Stomach (tissue), 9 donors: ENCODE results near the gene RABGAP1. TPM values are rescaled to one million over a fixed set of nuclear protein-coding genes. Genes with fewer than 3 reads are reported as not detected.

Experiments used
- DNase-seq, 2 donors: peaks; one replicate each; pipeline versions ENCODE4 v3.0.0 to v3.0.0-alpha.2; 2013 to 2019
- H3K27ac ChIP-seq, 5 donors: fragments of 200-600 bp in 4 of 5; sonication (generic) in 4 of 5; one replicate each; pipeline ENCODE4 v1.5.1; 2013 to 2019; ENCODE audit warnings: mild to moderate bottlenecking in 1 of 5, moderate library complexity in 1 of 5
- H3K27me3 ChIP-seq, 3 donors: fragments of 200-600 bp; sonication (generic); one replicate each; pipeline ENCODE4 v1.5.1; 2017 to 2019; ENCODE audit warnings: mixed run types in 1 of 3
- H3K36me3 ChIP-seq, 4 donors: fragments of 200-600 bp; sonication (generic); 1 replicate in 3 of 4; 2 replicates in 1 of 4; pipeline ENCODE4 v1.5.1; 2016 to 2019
- H3K4me1 ChIP-seq, 4 donors: fragments of 200-600 bp; sonication (generic); one replicate each; pipeline ENCODE4 v1.5.1; 2016 to 2019
- H3K4me3 ChIP-seq, 4 donors: fragments of 200-600 bp; sonication (generic) in 3 of 4; one replicate each; pipeline ENCODE4 v1.5.1; 2016 to 2019; ENCODE audit warnings: mild to moderate bottlenecking in 1 of 4
- H3K9me3 ChIP-seq, 4 donors: fragments of 200-600 bp; sonication (generic); one replicate each; pipeline ENCODE4 v1.5.1; 2016 to 2019
- CTCF ChIP-seq, 7 experiments: fragments of 450-650 bp in 4 of 7; fragments of 200-600 bp in 3 of 7; sonication (generic) in 3 of 7; IDR thresholded peaks; one replicate each; pipeline ENCODE4 v1.5.1; 2016 to 2019; ENCODE audit warnings: antibody characterized with exemption in 7 of 7, control low read depth in 2 of 7, mild to moderate bottlenecking in 1 of 7
- EP300 ChIP-seq: sonication (generic); formaldehyde crosslinking; IDR thresholded peaks from one replicate; pipeline ENCODE4 v1.6.1; 2017; ENCODE audit warnings: antibody characterized with exemption
- POLR2A ChIP-seq, 4 donors: fragments of 450-650 bp; IDR thresholded peaks; one replicate each; pipeline ENCODE4 v1.6.1; 2016; ENCODE audit warnings: antibody characterized with exemption in 4 of 4, control low read depth in 2 of 4, mild to moderate bottlenecking in 1 of 4, moderate library complexity in 1 of 4
- POLR2AphosphoS5 ChIP-seq, 3 donors: sonication (generic); formaldehyde crosslinking; IDR thresholded peaks; one replicate each; pipeline ENCODE4 v1.6.1; 2016; ENCODE audit warnings: antibody characterized with exemption in 3 of 3
- WGBS, 5 donors: extraction: QIAGEN DNeasy Blood & Tissue Kit in 3 of 5; methylation state at CpG; one replicate each; pipeline versions ENCODE4 v1.1.5 to v1.1.7; 2013 to 2018; 5-methylcytosine and 5-hydroxymethylcytosine counted together
- intact Hi-C: fragments of 100-400 bp; cut with DNase I; formaldehyde crosslinking; loops from one replicate; pipeline ENCODE4 v1.15.1; 2023; ENCODE audit warnings: low total_unique reads
- polyA plus RNA-seq, 3 donors: library from polyadenylated mRNA; stranded (reverse); fragments of 200-250 nt; gene quantifications; one replicate each; pipeline ENCODE4 v1.2.3, GENCODE V29; 2013
- total RNA-seq, 5 donors: library from RNA; depleted of rRNA; stranded (reverse); fragments of >200 nt; gene quantifications; one replicate each; pipeline versions ENCODE4 v1.1.0 to v1.2.3, GENCODE V29; 2014 to 2016
- donor health status: healthy with polysubstance abuse.
- donor health status: Bipolar disorder and iron deficiency.
- donor health status: healthy.

RABGAP1 gene
- total and polyA plus RNA-seq, 8 donors: 7.0 to 157 (median 33.0) TPM

- H3K27me3 ChIP-seq: no peaks in the 10 kb centered on the region
- peaks cover 0 to 31% (median 8%) of the 10 kb centered on the region in 4 donors for H3K4me1 ChIP-seq
- TF ChIP-seq EP300: no peak
- no peak for TF ChIP-seq POLR2AphosphoS5 (IDR thresholded peaks at IDR 0.05)
- TF ChIP-seq CTCF (IDR thresholded peaks at IDR 0.05): no peak
- TF ChIP-seq POLR2A (IDR thresholded peaks at IDR 0.05): no peak
- H3K36me3 ChIP-seq: peaks cover 12 to 41% (median 34%) of the 10 kb centered on the region in 4 donors
- H3K4me3 ChIP-seq: no peak overlapping the region
- no peak for DNase-seq
- intact Hi-C loops: no loop called here
- no peaks in the 10 kb centered on the region for H3K9me3 ChIP-seq
- 79 to 89% (median 87%) methylated on average over 7 of the region's 7 CpGs for WGBS, 5 donors
- H3K27ac ChIP-seq: peak overlapping the region in 2 of 5 donors; percentile 15 to 36
Observed at GRCh38 chr9:123062351-123063176, 121.7 kb downstream of the RABGAP1 start.

GRCh38 chr9:123063177-123063598 lies 122.4 kb downstream of the RABGAP1 start:
- Histone ChIP-seq H3K9me3 (no peaks in the 10 kb centered on the region), H3K4me1 (peaks cover 0 to 33% (median 8%) of the 10 kb centered on the region in 4 donors), H3K27me3 (no peaks in the 10 kb centered on the region), H3K27ac (peak overlapping the region in 2 of 5 donors; percentile 15 to 36), H3K4me3 (no peak overlapping the region), H3K36me3 (peaks cover 12 to 47% (median 40%) of the 10 kb centered on the region in 4 donors)
- WGBS, 5 donors: 57 to 85% (median 62%) methylated on average over 2 of the region's 2 CpGs
- TF ChIP-seq POLR2AphosphoS5 (IDR thresholded peaks at IDR 0.05): no peak
- TF ChIP-seq POLR2A (IDR thresholded peaks at IDR 0.05): no peak
- DNase-seq: no peak
- intact Hi-C loops: no loop called here

- Histone ChIP-seq H3K4me3 (no peak overlapping the region), H3K27me3 (no peaks in the 10 kb centered on the region), H3K9me3 (no peaks in the 10 kb centered on the region), H3K4me1 (peaks cover 0 to 33% (median 8%) of the 10 kb centered on the region in 4 donors), H3K27ac (no peak overlapping the region), H3K36me3 (peaks cover 12 to 47% (median 42%) of the 10 kb centered on the region in 4 donors)
- intact Hi-C loops: no loop called here
- DNase-seq: no peak
- TF ChIP-seq POLR2AphosphoS5 (IDR thresholded peaks at IDR 0.05): no peak
- TF ChIP-seq CTCF (IDR thresholded peaks at IDR 0.05): no peak
- TF ChIP-seq POLR2A (IDR thresholded peaks at IDR 0.05): no peak
- no peak for TF ChIP-seq EP300
- 95 to 97% (median 97%) methylated on average over 11 of the region's 11 CpGs for WGBS, 5 donors
Observed at GRCh38 chr9:123063896-123064295, 123.1 kb downstream of the RABGAP1 start.

- intact Hi-C loops: no loop called here
- Histone ChIP-seq H3K4me1 (peaks cover 0 to 38% (median 9%) of the 10 kb centered on the region in 4 donors), H3K9me3 (no peaks in the 10 kb centered on the region), H3K27me3 (no peaks in the 10 kb centered on the region), H3K4me3 (no peak overlapping the region), H3K27ac (no peak overlapping the region), H3K36me3 (peaks cover 12 to 51% (median 47%) of the 10 kb centered on the region in 4 donors)
- 60 to 82% (median 76%) methylated on average over 2 of the region's 2 CpGs for WGBS, 5 donors
- TF ChIP-seq POLR2AphosphoS5 (IDR thresholded peaks at IDR 0.05) (no peak), POLR2A (IDR thresholded peaks at IDR 0.05) (no peak), EP300 (no peak), CTCF (IDR thresholded peaks at IDR 0.05) (no peak)
- no peak for DNase-seq
Observed at GRCh38 chr9:123064716-123065115, 123.9 kb downstream of the RABGAP1 start.
